ENCODE measurements around the gene SDSL.

DNA sequence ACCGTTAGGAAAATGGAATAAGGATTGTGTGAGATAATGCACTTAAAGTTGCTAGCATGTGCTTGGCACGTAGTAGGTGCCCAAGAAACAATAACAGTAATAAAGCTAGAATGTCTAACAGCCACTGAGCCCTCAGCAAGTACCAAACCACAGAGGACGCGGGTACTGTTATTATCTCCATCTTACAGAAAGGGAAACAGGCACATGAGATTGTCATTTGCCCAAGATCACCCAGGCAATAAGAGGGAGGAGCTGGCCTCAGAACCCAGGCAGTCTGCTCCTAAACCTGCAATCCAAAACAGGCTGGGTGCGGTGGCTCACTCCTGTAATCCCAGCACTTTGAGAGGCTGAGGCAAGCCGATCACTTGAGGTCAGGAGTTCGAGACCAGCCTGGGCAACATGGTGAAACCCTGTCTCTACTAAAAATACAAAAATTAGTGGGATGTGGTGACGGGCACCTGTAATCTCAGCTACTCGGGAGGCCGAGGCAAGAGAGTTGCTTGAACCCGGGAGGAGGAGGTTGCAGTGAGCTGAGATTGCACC is 13.4 kb upstream of the SDSL start:
- TF ChIP-seq, protein P1, sequence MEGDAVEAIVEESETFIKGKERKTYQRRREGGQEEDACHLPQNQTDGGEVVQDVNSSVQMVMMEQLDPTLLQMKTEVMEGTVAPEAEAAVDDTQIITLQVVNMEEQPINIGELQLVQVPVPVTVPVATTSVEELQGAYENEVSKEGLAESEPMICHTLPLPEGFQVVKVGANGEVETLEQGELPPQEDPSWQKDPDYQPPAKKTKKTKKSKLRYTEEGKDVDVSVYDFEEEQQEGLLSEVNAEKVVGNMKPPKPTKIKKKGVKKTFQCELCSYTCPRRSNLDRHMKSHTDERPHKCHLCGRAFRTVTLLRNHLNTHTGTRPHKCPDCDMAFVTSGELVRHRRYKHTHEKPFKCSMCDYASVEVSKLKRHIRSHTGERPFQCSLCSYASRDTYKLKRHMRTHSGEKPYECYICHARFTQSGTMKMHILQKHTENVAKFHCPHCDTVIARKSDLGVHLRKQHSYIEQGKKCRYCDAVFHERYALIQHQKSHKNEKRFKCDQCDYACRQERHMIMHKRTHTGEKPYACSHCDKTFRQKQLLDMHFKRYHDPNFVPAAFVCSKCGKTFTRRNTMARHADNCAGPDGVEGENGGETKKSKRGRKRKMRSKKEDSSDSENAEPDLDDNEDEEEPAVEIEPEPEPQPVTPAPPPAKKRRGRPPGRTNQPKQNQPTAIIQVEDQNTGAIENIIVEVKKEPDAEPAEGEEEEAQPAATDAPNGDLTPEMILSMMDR (IDR thresholded peaks at IDR 0.05 in 4 of 5, conservative IDR thresholded peaks at IDR 0.05 in 1 of 5), result no peak
- no peak for TF ChIP-seq POLR2A (IDR thresholded peaks at IDR 0.05)

Measured in gastrocnemius medialis (tissue), 4 donors.